ENCODE measurements around the gene CMIP.

Gene CMIP

DNA sequence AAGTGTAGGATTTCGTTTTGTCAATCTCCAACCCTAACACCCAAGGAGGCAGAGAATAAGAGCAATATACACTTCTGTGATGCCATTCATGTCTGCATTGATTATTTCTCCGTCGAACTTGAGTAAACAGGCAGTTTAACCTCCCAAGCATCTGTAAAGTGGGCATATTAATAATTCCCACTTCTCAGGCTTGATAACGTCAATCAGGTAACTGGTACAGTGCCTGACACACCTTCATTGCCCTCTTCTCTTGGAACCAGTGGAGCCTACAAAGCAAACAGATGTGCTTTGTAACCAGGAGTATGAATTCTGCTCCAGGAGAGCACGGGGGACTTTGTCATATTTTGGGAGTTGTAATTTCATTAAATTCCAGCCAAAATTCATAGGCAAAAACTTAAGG lies 302.0 kb downstream of the CMIP start:
- no peak for DNase-seq (ENCODE audit: low read depth in 2 of 2)

DNA sequence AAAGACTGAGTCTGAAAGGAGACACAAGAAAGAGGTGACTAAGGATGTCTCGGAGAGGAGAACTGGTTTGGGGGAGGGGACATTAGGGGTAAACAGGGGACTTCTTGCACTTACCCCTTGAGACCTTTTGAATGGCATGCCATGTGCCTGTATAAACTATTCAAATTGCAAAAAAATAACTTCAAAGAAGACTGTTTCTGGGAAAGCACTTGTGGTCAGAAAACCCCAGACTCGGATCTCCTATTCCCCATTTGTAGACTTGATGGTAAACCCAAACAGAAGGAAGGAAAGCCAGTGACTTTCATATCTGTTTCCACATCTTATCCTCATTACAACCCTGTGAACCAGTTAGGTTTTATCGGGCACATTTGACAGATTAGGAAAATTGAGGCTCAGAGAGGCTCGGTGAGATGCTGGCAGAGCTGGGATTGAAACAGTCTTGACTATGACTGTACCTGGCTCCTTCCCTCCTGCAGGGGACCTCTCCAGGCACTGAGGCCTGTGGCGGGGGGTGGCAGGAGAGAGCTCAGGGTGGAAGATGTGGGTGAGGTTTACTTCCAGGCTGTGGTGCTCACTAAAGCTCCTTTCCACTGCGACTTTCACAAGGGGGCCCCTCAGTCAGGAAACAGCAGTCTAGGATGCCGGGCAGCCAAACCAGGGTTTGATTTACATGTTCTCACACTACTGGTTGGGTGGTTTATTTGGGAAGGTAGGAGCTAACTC lies 304.0 kb downstream of the CMIP start:
- DNase-seq (ENCODE audit: low read depth in 2 of 2) = no peak

GRCh38 chr16:81752225-81752875 lies 307.7 kb downstream of the CMIP start:
- DNase-seq (ENCODE audit: low read depth in 2 of 2) = no peak

- DNase-seq (ENCODE audit: low read depth in 2 of 2) = no peak
These were observed 308.2 kb downstream of the CMIP start for GRCh38 chr16:81752876-81753227.

DNA sequence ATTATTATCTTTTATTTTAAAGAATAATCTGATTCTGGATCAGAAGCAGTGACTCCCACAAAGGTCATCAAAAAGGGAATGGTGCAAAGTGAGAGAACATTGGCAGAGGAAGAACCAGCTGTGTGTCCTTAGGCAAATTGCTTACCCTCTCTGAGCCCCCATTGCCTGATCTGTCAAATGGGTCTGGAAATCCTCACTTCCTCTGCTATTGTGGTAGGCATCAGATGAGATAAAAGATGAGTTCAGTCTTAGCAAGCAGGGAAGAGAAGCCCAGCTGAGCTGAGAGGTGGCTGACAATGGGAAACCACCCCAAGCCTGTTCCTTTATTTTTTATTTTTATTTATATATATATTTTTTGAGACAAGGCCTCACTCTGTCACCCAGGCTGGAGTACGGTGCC lies 310.2 kb downstream of the CMIP start:
- DNase-seq (ENCODE audit: low read depth in 2 of 2) = no peak

- no peak for DNase-seq (ENCODE audit: low read depth in 2 of 2)
These were observed 311.5 kb downstream of the CMIP start for GRCh38 chr16:81755915-81756614.

- no peak for DNase-seq (ENCODE audit: low read depth in 2 of 2)
These were observed 312.2 kb downstream of the CMIP start for GRCh38 chr16:81756615-81757356.

DNA sequence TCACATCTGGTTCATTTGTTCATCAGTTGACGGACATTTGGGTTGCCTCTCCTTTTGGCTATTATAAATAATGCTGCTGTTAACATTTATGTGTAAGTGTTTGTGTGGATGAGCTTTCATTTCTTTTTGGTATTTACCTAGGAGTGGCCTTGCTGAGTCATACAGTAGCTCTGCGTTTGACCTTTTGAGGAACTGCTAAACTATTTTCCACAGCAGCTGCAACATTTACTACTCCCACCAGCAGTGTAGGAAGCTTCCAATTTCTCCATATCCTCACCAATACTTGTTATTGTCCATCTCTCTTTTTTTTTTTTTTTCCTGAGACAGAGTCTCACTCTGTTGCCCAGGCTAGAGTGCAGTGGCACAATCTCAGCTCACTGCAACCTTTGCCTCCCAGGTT lies 313.8 kb downstream of the CMIP start:
- no peak for DNase-seq (ENCODE audit: low read depth in 2 of 2)
